Activated CD4-positive, alpha-beta memory T cell treated with anti-CD3 and anti-CD28 coated beads, Interleukin-2, amount 10 ng/mL, durations not matched to agents 7 days and 5 days (primary cell): Measurements from ENCODE around the gene PGA5. TPM values are rescaled to one million over a fixed set of nuclear protein-coding genes. Genes with fewer than 3 reads are reported as not detected.

ENCODE experiments used
- CTCF ChIA-PET: fragments of 350-600 bp; sonication (Branson Sonifier 250); formaldehyde crosslinking; loops from one replicate; lab custom pipeline; 2021; ENCODE audit warnings: antibody characterized with exemption, inconsistent platforms; lab: Charles Lee
- POLR2A ChIA-PET: fragments of 350-600 bp; sonication (Branson Sonifier 250); formaldehyde crosslinking; loops from one replicate; lab custom pipeline; 2021; ENCODE audit warnings: antibody characterized with exemption; lab: Charles Lee
- DNase-seq: peaks from one replicate; pipeline ENCODE4 v3.0.0-alpha.2; 2020
- H3K27ac Mint-ChIP-seq: one replicate; pipeline ENCODE4 v1.8.0; 2021; ENCODE audit warnings: mild to moderate bottlenecking, mixed read lengths
- H3K27me3 Mint-ChIP-seq: one replicate; pipeline ENCODE4 v1.8.0; 2021; ENCODE audit warnings: mixed read lengths
- H3K36me3 Mint-ChIP-seq: one replicate; pipeline ENCODE4 v1.8.0; 2021; ENCODE audit warnings: low read depth, mixed read lengths
- H3K4me1 Mint-ChIP-seq: one replicate; pipeline ENCODE4 v1.8.0; 2021; ENCODE audit warnings: mixed read lengths
- H3K4me3 Mint-ChIP-seq: one replicate; pipeline ENCODE4 v1.8.0; 2021; ENCODE audit warnings: mild to moderate bottlenecking, mixed read lengths
- H3K9me3 Mint-ChIP-seq: one replicate; pipeline ENCODE4 v1.8.0; 2021; ENCODE audit warnings: mixed read lengths
- total RNA-seq, 2 experiments: library from RNA; stranded (reverse); gene quantifications; one replicate each; pipeline ENCODE4 v1.2.3, GENCODE V29; 2021

PGA5 gene
- total RNA-seq, 2 experiments from 2014 or later, result not detected

DNA sequence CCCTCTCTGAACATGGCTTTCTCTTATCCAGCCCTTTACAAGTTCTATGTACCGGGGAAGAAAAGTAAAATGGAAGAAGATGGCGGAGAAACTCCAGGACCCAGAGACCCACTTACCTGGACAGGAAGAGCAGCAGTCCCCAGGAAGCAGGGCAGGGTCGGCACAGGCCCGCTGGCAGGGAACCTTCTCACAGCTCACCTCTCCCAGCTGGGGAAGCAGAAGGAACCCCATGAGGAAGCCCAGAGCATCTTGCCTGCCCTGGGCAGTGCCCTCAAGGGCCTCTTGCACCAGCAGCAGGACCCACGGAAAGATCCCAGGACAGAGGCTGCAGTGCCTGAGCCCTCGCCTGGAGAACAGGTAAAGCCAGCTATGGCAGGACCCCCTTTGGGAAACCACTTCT, 23.4 kb downstream of the PGA5 start:
- Mint-ChIP-seq H3K4me3 (no peak overlapping the region), H3K36me3 (no peaks in the 10 kb centered on the region), H3K27me3 (peaks cover 4% of the 10 kb centered on the region), H3K27ac (no peak overlapping the region), H3K4me1 (peaks cover 2% of the 10 kb centered on the region), H3K9me3 (no peaks in the 10 kb centered on the region)
- ChIA-PET CTCF (interaction anchor here (1.0 to 1.2 kb wide), 2 partner anchors 10 to 121 kb away, joined by 3 read pairs; no protein-coding TSS in a partner anchor), POLR2A (interaction anchor here (1.2 kb wide), 1 partner anchor 10 kb away, joined by 4 read pairs; no protein-coding TSS in a partner anchor)
- DNase-seq, result no peak

GRCh38 chr11:61264795-61265194, 23.8 kb downstream of the PGA5 start:
- POLR2A ChIA-PET, result interaction anchor here (1.2 kb wide), 1 partner anchor 10 kb away, joined by 4 read pairs; no protein-coding TSS in a partner anchor
- Mint-ChIP-seq H3K27me3 (peaks cover 4% of the 10 kb centered on the region), H3K4me3 (no peak overlapping the region), H3K27ac (no peak overlapping the region), H3K9me3 (no peaks in the 10 kb centered on the region), H3K4me1 (peaks cover 5% of the 10 kb centered on the region), H3K36me3 (no peaks in the 10 kb centered on the region)
- DNase-seq, result no peak
- CTCF ChIA-PET, result interaction anchor here (1.0 to 1.2 kb wide), 2 partner anchors 11 to 121 kb away, joined by 3 read pairs; no protein-coding TSS in a partner anchor

- POLR2A ChIA-PET, result no interaction called here
- Mint-ChIP-seq H3K27ac (no peak overlapping the region), H3K9me3 (no peaks in the 10 kb centered on the region), H3K4me1 (peaks cover 9% of the 10 kb centered on the region), H3K4me3 (no peak overlapping the region), H3K27me3 (peaks cover 4% of the 10 kb centered on the region), H3K36me3 (no peaks in the 10 kb centered on the region)
- CTCF ChIA-PET, result interaction anchor here (1.0 kb wide), 1 partner anchor 11 kb away, joined by 3 read pairs; no protein-coding TSS in a partner anchor
- no peak for DNase-seq
These were observed 24.4 kb downstream of the PGA5 start for GRCh38 chr11:61265357-61265756.

- Mint-ChIP-seq H3K9me3 (no peaks in the 10 kb centered on the region), H3K27ac (no peak overlapping the region), H3K4me3 (no peak overlapping the region), H3K27me3 (peaks cover 2% of the 10 kb centered on the region), H3K4me1 (peaks cover 16% of the 10 kb centered on the region), H3K36me3 (no peaks in the 10 kb centered on the region)
- CTCF ChIA-PET, result no interaction called here
- POLR2A ChIA-PET, result no interaction called here
- DNase-seq, result no peak
These were observed 25.6 kb downstream of the PGA5 start for GRCh38 chr11:61266602-61267001.

DNA sequence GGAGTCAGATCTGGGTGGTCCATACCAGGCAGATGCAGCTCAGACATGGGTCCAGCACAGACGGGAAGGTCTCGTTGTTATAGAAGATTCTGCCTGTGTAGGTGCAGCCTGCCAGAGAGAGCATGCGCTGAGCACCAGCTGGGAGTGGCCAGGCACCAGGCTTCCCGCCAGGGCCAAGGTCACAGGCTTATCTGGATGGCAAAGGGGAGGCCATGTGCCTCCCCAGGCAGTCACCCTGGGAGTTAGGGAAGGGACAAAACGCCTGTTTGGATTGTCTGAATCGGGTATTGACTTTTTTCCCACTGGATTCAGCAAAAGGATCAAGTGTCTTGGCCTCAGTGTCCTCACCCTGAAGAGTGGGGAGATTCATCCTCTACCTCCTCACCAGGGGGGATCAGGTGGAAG, 26.5 kb downstream of the PGA5 start:
- no peak overlapping the region for H3K4me3 Mint-ChIP-seq
- peaks cover under 1% of the 10 kb centered on the region for H3K27me3 Mint-ChIP-seq
- no peak for DNase-seq
- POLR2A ChIA-PET, result no interaction called here
- no peaks in the 10 kb centered on the region for H3K9me3 Mint-ChIP-seq
- H3K36me3 Mint-ChIP-seq, result no peaks in the 10 kb centered on the region
- H3K4me1 Mint-ChIP-seq, result peaks cover 16% of the 10 kb centered on the region
- no peak overlapping the region for H3K27ac Mint-ChIP-seq
- CTCF ChIA-PET, result interaction anchor here (1.2 kb wide), 1 partner anchor 13 kb away, joined by 3 read pairs; no protein-coding TSS in a partner anchor

- ChIA-PET POLR2A (no interaction called here), CTCF (interaction anchor here (1.2 kb wide), 1 partner anchor 15 kb away, joined by 3 read pairs; no protein-coding TSS in a partner anchor)
- Mint-ChIP-seq H3K4me1 (peaks cover 17% of the 10 kb centered on the region), H3K9me3 (no peaks in the 10 kb centered on the region), H3K27ac (no peak overlapping the region), H3K36me3 (no peaks in the 10 kb centered on the region), H3K27me3 (no peaks in the 10 kb centered on the region), H3K4me3 (no peak overlapping the region)
- DNase-seq, result no peak
These were observed 27.7 kb downstream of the PGA5 start for GRCh38 chr11:61268588-61269250.

- H3K9me3 Mint-ChIP-seq, result no peaks in the 10 kb centered on the region
These were observed 29.5 kb downstream of the PGA5 start for GRCh38 chr11:61270354-61271076.

GRCh38 chr11:61272731-61273130, 31.8 kb downstream of the PGA5 start:
- Mint-ChIP-seq H3K36me3 (no peaks in the 10 kb centered on the region), H3K27me3 (peaks cover 3% of the 10 kb centered on the region), H3K4me1 (peaks cover 20% of the 10 kb centered on the region), H3K27ac (no peak overlapping the region), H3K9me3 (no peaks in the 10 kb centered on the region), H3K4me3 (no peak overlapping the region)
- DNase-seq, result no peak
- CTCF ChIA-PET, result no interaction called here
- POLR2A ChIA-PET, result interaction anchor here (1.1 kb wide), 1 partner anchor 357 kb away, joined by 3 read pairs; no protein-coding TSS in a partner anchor

More at GRCh38 chr11:61270354-61271076, 29.5 kb downstream of the PGA5 start:
- H3K27ac Mint-ChIP-seq, result peak overlapping the region; percentile 66
- H3K27me3 Mint-ChIP-seq, result peaks cover 3% of the 10 kb centered on the region
- H3K4me1 Mint-ChIP-seq, result peaks cover 20% of the 10 kb centered on the region
- CTCF ChIA-PET, result interaction anchor here (0.6 to 1.7 kb wide), 7 partner anchors 10 to 176 kb away, joined by 3 to 7 read pairs (median 4); partner anchors contain the start of gene VWCE
- no peak for DNase-seq
- POLR2A ChIA-PET, result interaction anchor here (0.7 to 1.6 kb wide), 6 partner anchors 12 to 158 kb away, joined by 3 to 6 read pairs (median 3); partner anchors contain the start of genes TMEM138 and VWCE
- no peak overlapping the region for H3K4me3 Mint-ChIP-seq
- H3K36me3 Mint-ChIP-seq, result no peaks in the 10 kb centered on the region

- ChIA-PET POLR2A (interaction anchor here (1.1 kb wide), 1 partner anchor 358 kb away, joined by 3 read pairs; no protein-coding TSS in a partner anchor), CTCF (no interaction called here)
- Mint-ChIP-seq H3K27ac (no peak overlapping the region), H3K4me3 (no peak overlapping the region), H3K27me3 (peaks cover 5% of the 10 kb centered on the region), H3K4me1 (peaks cover 22% of the 10 kb centered on the region), H3K36me3 (no peaks in the 10 kb centered on the region), H3K9me3 (no peaks in the 10 kb centered on the region)
- DNase-seq, result no peak
These were observed 32.5 kb downstream of the PGA5 start for GRCh38 chr11:61273178-61274078.

GRCh38 chr11:61274084-61274483, 33.1 kb downstream of the PGA5 start:
- CTCF ChIA-PET, result no interaction called here
- Mint-ChIP-seq H3K36me3 (no peaks in the 10 kb centered on the region), H3K4me3 (no peak overlapping the region), H3K9me3 (no peaks in the 10 kb centered on the region), H3K4me1 (peaks cover 21% of the 10 kb centered on the region), H3K27me3 (peaks cover 5% of the 10 kb centered on the region), H3K27ac (no peak overlapping the region)
- no peak for DNase-seq
- POLR2A ChIA-PET, result interaction anchor here (1.1 kb wide), 1 partner anchor 359 kb away, joined by 3 read pairs; no protein-coding TSS in a partner anchor

DNA sequence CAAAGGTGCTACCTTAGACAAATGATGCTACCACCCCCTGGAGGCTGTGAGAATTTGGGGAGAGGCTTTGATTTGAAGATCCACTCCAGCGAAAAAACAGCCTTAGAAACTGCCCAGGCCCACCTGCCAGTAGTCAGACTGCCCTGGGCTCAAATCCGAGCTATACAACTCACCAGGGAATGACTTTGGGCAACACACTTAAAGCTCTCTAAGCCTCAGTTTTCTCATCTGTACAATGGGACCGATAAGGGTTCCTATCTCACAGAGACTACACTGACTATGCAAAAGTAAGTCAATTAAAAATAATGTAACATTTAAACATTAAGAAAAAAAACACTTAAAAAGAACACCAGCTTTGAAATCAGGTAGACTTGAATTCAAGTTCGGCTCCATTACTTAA, 34.2 kb downstream of the PGA5 start:
- peaks cover 5% of the 10 kb centered on the region for H3K27me3 Mint-ChIP-seq
- ChIA-PET POLR2A (no interaction called here), CTCF (interaction anchor here (1.1 kb wide), 1 partner anchor 19 kb away, joined by 3 read pairs; the partner anchor contains the start of gene VWCE)
- H3K9me3 Mint-ChIP-seq, result no peaks in the 10 kb centered on the region
- no peak overlapping the region for H3K27ac Mint-ChIP-seq
- no peak for DNase-seq
- peaks cover 15% of the 10 kb centered on the region for H3K4me1 Mint-ChIP-seq
- H3K4me3 Mint-ChIP-seq, result no peak overlapping the region
- H3K36me3 Mint-ChIP-seq, result no peaks in the 10 kb centered on the region
